ENCODE results near the gene TNKS2.

TNKS2 gene

DNA sequence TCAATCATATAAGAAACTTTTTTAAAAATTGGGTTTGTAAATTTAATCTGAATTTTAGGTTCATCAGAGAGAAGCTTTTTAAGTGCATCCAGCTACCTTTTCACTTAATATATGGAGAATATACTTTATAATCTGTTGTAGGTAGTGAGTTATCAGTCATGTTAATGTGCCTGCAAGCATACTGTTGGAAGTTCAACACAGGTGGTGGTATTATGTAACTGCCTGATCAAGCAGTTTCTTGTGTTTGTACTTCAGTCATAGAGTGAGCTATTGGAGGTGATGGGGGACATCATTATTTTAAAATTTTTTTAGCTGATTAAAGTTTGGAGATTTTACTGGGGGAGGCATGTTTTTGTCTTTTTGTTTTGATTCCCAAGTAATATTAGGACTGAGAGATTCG, 2.5 kb downstream of the TNKS2 start:
- no peak for DNase-seq (ENCODE audit: low read depth in 1 of 2, low spot score in 1 of 2)
- Histone ChIP-seq H3K27ac (replicated peaks) (no peak overlapping the region), H3K4me3 (replicated peaks; ENCODE audit: insufficient read depth, low read length) (no peak overlapping the region), H3K27me3 (ENCODE audit: insufficient read depth, poor library complexity, severe bottlenecking) (no peaks in the 10 kb centered on the region)
- TF ChIP-seq, protein P1, sequence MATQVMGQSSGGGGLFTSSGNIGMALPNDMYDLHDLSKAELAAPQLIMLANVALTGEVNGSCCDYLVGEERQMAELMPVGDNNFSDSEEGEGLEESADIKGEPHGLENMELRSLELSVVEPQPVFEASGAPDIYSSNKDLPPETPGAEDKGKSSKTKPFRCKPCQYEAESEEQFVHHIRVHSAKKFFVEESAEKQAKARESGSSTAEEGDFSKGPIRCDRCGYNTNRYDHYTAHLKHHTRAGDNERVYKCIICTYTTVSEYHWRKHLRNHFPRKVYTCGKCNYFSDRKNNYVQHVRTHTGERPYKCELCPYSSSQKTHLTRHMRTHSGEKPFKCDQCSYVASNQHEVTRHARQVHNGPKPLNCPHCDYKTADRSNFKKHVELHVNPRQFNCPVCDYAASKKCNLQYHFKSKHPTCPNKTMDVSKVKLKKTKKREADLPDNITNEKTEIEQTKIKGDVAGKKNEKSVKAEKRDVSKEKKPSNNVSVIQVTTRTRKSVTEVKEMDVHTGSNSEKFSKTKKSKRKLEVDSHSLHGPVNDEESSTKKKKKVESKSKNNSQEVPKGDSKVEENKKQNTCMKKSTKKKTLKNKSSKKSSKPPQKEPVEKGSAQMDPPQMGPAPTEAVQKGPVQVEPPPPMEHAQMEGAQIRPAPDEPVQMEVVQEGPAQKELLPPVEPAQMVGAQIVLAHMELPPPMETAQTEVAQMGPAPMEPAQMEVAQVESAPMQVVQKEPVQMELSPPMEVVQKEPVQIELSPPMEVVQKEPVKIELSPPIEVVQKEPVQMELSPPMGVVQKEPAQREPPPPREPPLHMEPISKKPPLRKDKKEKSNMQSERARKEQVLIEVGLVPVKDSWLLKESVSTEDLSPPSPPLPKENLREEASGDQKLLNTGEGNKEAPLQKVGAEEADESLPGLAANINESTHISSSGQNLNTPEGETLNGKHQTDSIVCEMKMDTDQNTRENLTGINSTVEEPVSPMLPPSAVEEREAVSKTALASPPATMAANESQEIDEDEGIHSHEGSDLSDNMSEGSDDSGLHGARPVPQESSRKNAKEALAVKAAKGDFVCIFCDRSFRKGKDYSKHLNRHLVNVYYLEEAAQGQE (IDR thresholded peaks at IDR 0.05; ENCODE audit: insufficient replicate concordance, low read depth) = no peak
- TF ChIP-seq, protein P2, sequence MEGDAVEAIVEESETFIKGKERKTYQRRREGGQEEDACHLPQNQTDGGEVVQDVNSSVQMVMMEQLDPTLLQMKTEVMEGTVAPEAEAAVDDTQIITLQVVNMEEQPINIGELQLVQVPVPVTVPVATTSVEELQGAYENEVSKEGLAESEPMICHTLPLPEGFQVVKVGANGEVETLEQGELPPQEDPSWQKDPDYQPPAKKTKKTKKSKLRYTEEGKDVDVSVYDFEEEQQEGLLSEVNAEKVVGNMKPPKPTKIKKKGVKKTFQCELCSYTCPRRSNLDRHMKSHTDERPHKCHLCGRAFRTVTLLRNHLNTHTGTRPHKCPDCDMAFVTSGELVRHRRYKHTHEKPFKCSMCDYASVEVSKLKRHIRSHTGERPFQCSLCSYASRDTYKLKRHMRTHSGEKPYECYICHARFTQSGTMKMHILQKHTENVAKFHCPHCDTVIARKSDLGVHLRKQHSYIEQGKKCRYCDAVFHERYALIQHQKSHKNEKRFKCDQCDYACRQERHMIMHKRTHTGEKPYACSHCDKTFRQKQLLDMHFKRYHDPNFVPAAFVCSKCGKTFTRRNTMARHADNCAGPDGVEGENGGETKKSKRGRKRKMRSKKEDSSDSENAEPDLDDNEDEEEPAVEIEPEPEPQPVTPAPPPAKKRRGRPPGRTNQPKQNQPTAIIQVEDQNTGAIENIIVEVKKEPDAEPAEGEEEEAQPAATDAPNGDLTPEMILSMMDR (IDR thresholded peaks at IDR 0.05; ENCODE audit: insufficient read depth, low read length) = no peak
- TF ChIP-seq POLR2AphosphoS5 (IDR thresholded peaks at IDR 0.05; ENCODE audit: low read depth) (no peak), SPI1 (IDR thresholded peaks at IDR 0.05; ENCODE audit: borderline replicate concordance, low read depth) (no peak), GABPA (IDR thresholded peaks at IDR 0.05; ENCODE audit: low read depth) (no peak)

DNA sequence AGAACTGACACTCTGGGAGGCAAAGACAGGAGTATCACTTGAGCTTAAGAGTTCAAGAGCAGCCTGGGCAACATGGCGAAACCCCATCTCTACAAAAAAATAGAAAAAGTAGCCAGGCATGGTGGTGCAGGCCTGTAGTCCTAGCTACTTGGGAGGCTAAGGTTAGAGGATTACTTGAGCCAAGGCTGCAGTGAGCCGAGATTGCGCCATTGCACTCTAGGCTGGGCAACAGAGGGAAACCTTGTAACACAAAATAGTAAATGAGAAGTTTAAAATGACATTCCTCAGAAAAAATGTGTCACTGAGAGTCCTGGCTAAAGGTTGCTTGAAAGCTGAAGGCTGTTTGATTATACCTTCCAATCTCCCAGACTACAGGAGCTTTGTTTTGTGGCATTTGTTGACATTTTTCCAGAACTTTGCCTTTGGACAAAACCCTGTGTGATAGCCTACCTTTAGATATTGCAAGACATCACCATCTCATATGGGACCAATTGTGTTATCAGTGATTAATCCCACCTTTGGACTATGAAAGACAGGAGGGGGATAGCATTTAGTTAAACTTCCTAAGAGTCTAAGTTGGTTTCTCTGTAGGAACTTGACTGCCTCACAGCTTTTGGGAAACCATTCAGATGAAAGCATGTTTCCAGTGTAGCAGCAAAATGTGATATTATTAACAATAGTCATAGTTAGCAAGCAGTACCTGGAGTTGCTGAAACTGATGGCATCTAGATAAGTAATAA, 5.3 kb downstream of the TNKS2 start:
- Histone ChIP-seq H3K27me3 (ENCODE audit: insufficient read depth, poor library complexity, severe bottlenecking) (no peaks in the 10 kb centered on the region), H3K27ac (replicated peaks) (no peak overlapping the region), H3K4me3 (replicated peaks; ENCODE audit: insufficient read depth, low read length) (no peak overlapping the region)
- TF ChIP-seq GABPA (IDR thresholded peaks at IDR 0.05; ENCODE audit: low read depth) (no peak), POLR2AphosphoS5 (IDR thresholded peaks at IDR 0.05; ENCODE audit: low read depth) (no peak), SPI1 (IDR thresholded peaks at IDR 0.05; ENCODE audit: borderline replicate concordance, low read depth) (no peak)
- TF ChIP-seq, protein P1 (IDR thresholded peaks at IDR 0.05; ENCODE audit: insufficient replicate concordance, low read depth) = no peak
- TF ChIP-seq, protein P2 (IDR thresholded peaks at IDR 0.05; ENCODE audit: insufficient read depth, low read length) = no peak
- no peak for DNase-seq (ENCODE audit: low read depth in 1 of 2, low spot score in 1 of 2)

DNA sequence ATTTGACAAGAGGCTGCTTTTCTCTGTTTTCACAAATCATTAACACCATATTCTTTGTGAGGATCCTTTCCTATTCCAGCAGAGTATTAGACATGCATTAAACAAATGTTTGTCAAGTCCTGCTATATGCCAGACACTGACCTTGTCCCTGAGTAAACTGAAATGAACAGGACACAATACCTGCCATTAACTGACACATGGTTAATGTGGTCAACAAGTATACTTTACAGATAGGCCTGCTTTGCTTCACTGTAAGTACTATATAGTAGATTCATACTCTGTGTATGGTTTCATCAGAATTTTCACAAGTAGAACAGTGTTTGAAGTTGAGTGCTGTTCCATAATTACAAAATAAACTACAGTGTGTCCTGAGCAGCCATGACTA, 5.9 kb downstream of the TNKS2 start:
- Histone ChIP-seq H3K27ac (replicated peaks) (no peak overlapping the region), H3K4me3 (replicated peaks; ENCODE audit: insufficient read depth, low read length) (no peak overlapping the region), H3K27me3 (ENCODE audit: insufficient read depth, poor library complexity, severe bottlenecking) (no peaks in the 10 kb centered on the region)
- TF ChIP-seq, protein P2 (IDR thresholded peaks at IDR 0.05; ENCODE audit: insufficient read depth, low read length) = no peak
- TF ChIP-seq POLR2AphosphoS5 (IDR thresholded peaks at IDR 0.05; ENCODE audit: low read depth) = no peak
- no peak for TF ChIP-seq SPI1 (IDR thresholded peaks at IDR 0.05; ENCODE audit: borderline replicate concordance, low read depth)
- TF ChIP-seq, protein P1 (IDR thresholded peaks at IDR 0.05; ENCODE audit: insufficient replicate concordance, low read depth) = no peak
- TF ChIP-seq GABPA (IDR thresholded peaks at IDR 0.05; ENCODE audit: low read depth) = no peak
- DNase-seq (ENCODE audit: low read depth in 1 of 2, low spot score in 1 of 2) = no peak

Data from HL-60 (cell line).